GM12865 (cell line): Measurements from ENCODE around the gene SLC24A3.

ENCODE experiments used
- DNase-seq: peaks from one replicate; pipeline ENCODE4 v3.0.0; 2010; ENCODE audit warnings: low read depth
- H3K4me3 ChIP-seq: 2 replicates; pipeline ENCODE4 v1.5.1; 2011; ENCODE audit warnings: mild to moderate bottlenecking, low read depth, low read length, control low read depth
- CTCF ChIP-seq: IDR thresholded peaks from 2 replicates; pipeline ENCODE4 v1.5.1; 2011; ENCODE audit warnings: low read length, control low read depth, low read depth, inconsistent platforms; ENCODE audit not compliant: insufficient read depth; ENCODE audit errors: missing control alignments

SLC24A3 gene

GRCh38 chr20:19738951-19739350 is 526.5 kb downstream of the SLC24A3 start:
- DNase-seq = no peak
- no peak for TF ChIP-seq CTCF
- H3K4me3 ChIP-seq = no peak overlapping the region

GRCh38 chr20:19739351-19739750 is 526.9 kb downstream of the SLC24A3 start:
- no peak overlapping the region for H3K4me3 ChIP-seq
- TF ChIP-seq CTCF = no peak
- no peak for DNase-seq

GRCh38 chr20:19740512-19740911 is 528.1 kb downstream of the SLC24A3 start:
- no peak overlapping the region for H3K4me3 ChIP-seq
- DNase-seq = no peak
- TF ChIP-seq CTCF = no peak

GRCh38 chr20:19741924-19742323 is 529.5 kb downstream of the SLC24A3 start:
- no peak for DNase-seq
- H3K4me3 ChIP-seq = no peak overlapping the region
- TF ChIP-seq CTCF = no peak

GRCh38 chr20:19742974-19743639 is 530.7 kb downstream of the SLC24A3 start:
- no peak for DNase-seq
- no peak overlapping the region for H3K4me3 ChIP-seq
- TF ChIP-seq CTCF = no peak

GRCh38 chr20:19743640-19743995 is 531.2 kb downstream of the SLC24A3 start:
- DNase-seq = no peak
- TF ChIP-seq CTCF = no peak
- no peak overlapping the region for H3K4me3 ChIP-seq

- no peak overlapping the region for H3K4me3 ChIP-seq
- no peak for DNase-seq
- no peak for TF ChIP-seq CTCF
These were observed 532.7 kb downstream of the SLC24A3 start for GRCh38 chr20:19745106-19745505.
